22Rv1 (cell line): ENCODE results near the gene ZWILCH.

Experiments used
- H3K27ac ChIP-seq: fragments of 450-650 bp; 2 replicates; pipeline ENCODE4 v1.5.1; 2017
- ZFX ChIP-seq: fragments of 450-650 bp; IDR thresholded peaks from 2 replicates; pipeline ENCODE4 v1.6.1; 2017; ENCODE audit warnings: antibody characterized with exemption, borderline replicate concordance
- TF ChIP-seq, protein P1 (sequence below): fragments of 450-650 bp; IDR thresholded peaks from 2 replicates; pipeline ENCODE4 v1.5.1; 2017; ENCODE audit warnings: mild to moderate bottlenecking

Gene ZWILCH

GRCh38 chr15:66570327-66570726 lies 65.2 kb downstream of the ZWILCH start:
- TF ChIP-seq, protein P1, sequence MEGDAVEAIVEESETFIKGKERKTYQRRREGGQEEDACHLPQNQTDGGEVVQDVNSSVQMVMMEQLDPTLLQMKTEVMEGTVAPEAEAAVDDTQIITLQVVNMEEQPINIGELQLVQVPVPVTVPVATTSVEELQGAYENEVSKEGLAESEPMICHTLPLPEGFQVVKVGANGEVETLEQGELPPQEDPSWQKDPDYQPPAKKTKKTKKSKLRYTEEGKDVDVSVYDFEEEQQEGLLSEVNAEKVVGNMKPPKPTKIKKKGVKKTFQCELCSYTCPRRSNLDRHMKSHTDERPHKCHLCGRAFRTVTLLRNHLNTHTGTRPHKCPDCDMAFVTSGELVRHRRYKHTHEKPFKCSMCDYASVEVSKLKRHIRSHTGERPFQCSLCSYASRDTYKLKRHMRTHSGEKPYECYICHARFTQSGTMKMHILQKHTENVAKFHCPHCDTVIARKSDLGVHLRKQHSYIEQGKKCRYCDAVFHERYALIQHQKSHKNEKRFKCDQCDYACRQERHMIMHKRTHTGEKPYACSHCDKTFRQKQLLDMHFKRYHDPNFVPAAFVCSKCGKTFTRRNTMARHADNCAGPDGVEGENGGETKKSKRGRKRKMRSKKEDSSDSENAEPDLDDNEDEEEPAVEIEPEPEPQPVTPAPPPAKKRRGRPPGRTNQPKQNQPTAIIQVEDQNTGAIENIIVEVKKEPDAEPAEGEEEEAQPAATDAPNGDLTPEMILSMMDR = no peak
- no peak for TF ChIP-seq ZFX

GRCh38 chr15:66570842-66571478 lies 65.8 kb downstream of the ZWILCH start:
- no peak for TF ChIP-seq ZFX
- TF ChIP-seq, protein P1 = no peak
- H3K27ac ChIP-seq = no peak overlapping the region

More at GRCh38 chr15:66570327-66570726, 65.2 kb downstream of the ZWILCH start:
- H3K27ac ChIP-seq = no peak overlapping the region

GRCh38 chr15:66572146-66572545 lies 67.0 kb downstream of the ZWILCH start:
- no peak overlapping the region for H3K27ac ChIP-seq
- no peak for TF ChIP-seq ZFX
- TF ChIP-seq, protein P1 = no peak

DNA sequence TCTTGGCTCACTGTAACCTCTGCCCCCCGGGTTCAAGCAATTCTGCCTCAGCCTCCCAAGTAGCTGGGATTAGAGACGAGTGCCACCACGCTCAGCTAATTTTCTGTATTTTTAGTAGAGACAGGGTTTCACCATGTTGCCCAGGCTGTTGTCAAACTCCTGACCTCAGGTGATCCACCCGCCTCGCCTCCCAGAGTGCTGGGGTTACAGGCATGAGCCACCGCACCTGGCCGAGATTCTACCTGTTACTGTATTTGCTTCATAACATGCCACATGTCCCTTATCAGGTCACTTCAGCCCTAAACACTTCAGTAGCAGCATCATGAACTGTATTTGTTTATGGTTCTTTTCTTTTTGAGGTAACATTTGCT lies 68.2 kb downstream of the ZWILCH start:
- no peak overlapping the region for H3K27ac ChIP-seq
- TF ChIP-seq, protein P1 = no peak
- TF ChIP-seq ZFX = no peak

GRCh38 chr15:66573719-66574595 lies 68.8 kb downstream of the ZWILCH start:
- H3K27ac ChIP-seq = no peak overlapping the region
- no peak for TF ChIP-seq ZFX

GRCh38 chr15:66574596-66574950 lies 69.4 kb downstream of the ZWILCH start:
- TF ChIP-seq ZFX = no peak
- TF ChIP-seq, protein P1 = no peak
- H3K27ac ChIP-seq = no peak overlapping the region

DNA sequence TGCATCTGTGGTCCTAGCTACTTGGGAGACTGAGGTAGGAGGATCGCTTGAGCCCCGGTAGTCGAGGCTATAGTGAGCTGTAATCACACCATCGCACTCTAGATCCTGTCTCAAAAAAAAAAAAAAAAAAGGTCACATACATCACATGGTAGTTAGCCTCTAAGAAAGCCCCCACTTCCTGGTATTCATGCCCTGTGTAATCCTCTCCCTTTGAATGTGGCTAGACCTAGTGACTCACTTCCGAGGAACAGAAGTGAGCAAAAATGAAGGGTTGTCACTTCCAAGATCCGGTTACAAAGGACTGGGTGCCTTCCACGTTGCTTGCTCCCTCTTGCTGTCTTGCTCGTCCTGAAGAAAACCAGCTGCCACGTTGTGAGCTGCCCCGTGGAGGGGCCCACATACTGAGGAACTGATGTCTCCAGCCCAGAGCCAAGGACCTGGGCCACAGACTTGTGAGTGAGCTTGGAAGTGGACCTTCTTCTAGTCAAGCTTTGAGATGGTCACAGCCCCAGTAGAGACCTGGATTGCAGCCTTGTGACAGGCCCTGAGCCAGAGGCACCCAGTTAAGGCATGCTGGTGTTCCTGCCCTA lies 73.3 kb downstream of the ZWILCH start:
- TF ChIP-seq ZFX = no peak
- no peak overlapping the region for H3K27ac ChIP-seq

GRCh38 chr15:66580643-66581042 lies 75.5 kb downstream of the ZWILCH start:
- no peak overlapping the region for H3K27ac ChIP-seq
- TF ChIP-seq ZFX = no peak
- TF ChIP-seq, protein P1 = no peak
